ENCODE data around the gene SERPINE2.

The SERPINE2 gene

DNA sequence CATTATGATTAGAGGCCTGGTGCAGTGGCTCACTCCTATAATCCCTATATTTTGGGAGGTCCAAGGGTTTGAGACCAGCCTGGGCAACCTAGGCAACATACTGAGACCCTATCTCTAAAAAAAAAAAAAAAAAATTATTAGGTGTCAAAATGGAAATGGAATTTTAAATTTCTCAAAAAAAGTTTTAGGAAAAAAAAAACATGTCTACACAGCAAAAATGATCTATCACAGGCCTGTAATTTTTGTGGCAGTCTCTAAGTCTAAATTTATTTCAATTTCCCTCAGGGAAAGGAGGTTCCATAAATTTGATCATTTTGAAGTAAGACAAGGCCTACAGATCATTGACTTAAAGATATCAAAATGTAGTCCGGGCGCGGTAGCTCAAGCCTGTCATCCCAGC is 65.5 kb downstream of the SERPINE2 start:
- Histone ChIP-seq H3K4me3 (ENCODE audit: low read length in 2 of 2) (no peak overlapping the region), H4K8ac (ENCODE audit: low read depth, low read length) (no peak overlapping the region), H3K9ac (ENCODE audit: low read depth, low read length, poor library complexity) (no peak overlapping the region), H3K14ac (ENCODE audit: low read length) (no peak overlapping the region), H3K36me3 (replicated peaks in 1 of 2; ENCODE audit: control insufficient read depth in 2 of 2, insufficient read depth in 2 of 2, low read length in 2 of 2) (peaks cover 0 to 6% of the 10 kb centered on the region in 2 donors), H4K91ac (ENCODE audit: low read depth, low read length, poor library complexity) (no peak overlapping the region), H2AK5ac (ENCODE audit: low read depth, low read length) (no peak overlapping the region), H2BK5ac (ENCODE audit: low read length) (no peak overlapping the region), H2BK15ac (ENCODE audit: low read length) (no peak overlapping the region), H3K27me3 (ENCODE audit: control insufficient read depth in 3 of 3, insufficient read depth in 3 of 3, low read depth in 1 of 3, low read length in 3 of 3) (no peaks in the 10 kb centered on the region), H3K27ac (replicated peaks; ENCODE audit: low read length) (no peak overlapping the region), H3K9me3 (replicated peaks in 1 of 2; ENCODE audit: control insufficient read depth in 2 of 2, insufficient read depth in 1 of 2, low read depth in 1 of 2, low read length in 2 of 2) (no peaks in the 10 kb centered on the region), H2AFZ (ENCODE audit: low read length) (no peak overlapping the region), H3K79me1 (ENCODE audit: low read depth, low read length) (no peaks in the 10 kb centered on the region), H2BK120ac (ENCODE audit: low read depth, low read length) (no peak overlapping the region), H3K4me1 (ENCODE audit: control insufficient read depth in 2 of 2, insufficient read depth in 1 of 2, low read depth in 1 of 2, low read length in 2 of 2) (no peaks in the 10 kb centered on the region), H3K18ac (ENCODE audit: low read length) (no peak overlapping the region), H3K4me2 (ENCODE audit: insufficient read depth, low read length, poor library complexity, severe bottlenecking) (no peak overlapping the region), H3K4ac (ENCODE audit: low read length) (no peak overlapping the region), H3K23ac (ENCODE audit: low read depth, low read length, poor library complexity) (no peak overlapping the region), H2BK12ac (ENCODE audit: low read length) (no peak overlapping the region)
- DNase-seq (ENCODE audit: low spot score): no peak
- WGBS, 2 donors (ENCODE audit: extremely low coverage in 2 of 2, insufficient read length in 2 of 2, insufficient replicate concordance in 1 of 2): no CpG with 5 or more reads among the region's 3 CpGs

- no peak overlapping the region for H3K18ac ChIP-seq (ENCODE audit: low read length)
- H3K27me3 ChIP-seq (ENCODE audit: control insufficient read depth in 3 of 3, insufficient read depth in 3 of 3, low read depth in 1 of 3, low read length in 3 of 3): no peaks in the 10 kb centered on the region
- no peak overlapping the region for H3K9ac ChIP-seq (ENCODE audit: low read depth, low read length, poor library complexity)
- no peak overlapping the region for H4K8ac ChIP-seq (ENCODE audit: low read depth, low read length)
- H2AK5ac ChIP-seq (ENCODE audit: low read depth, low read length): no peak overlapping the region
- peaks cover 0 to 15% of the 10 kb centered on the region in 2 donors for H3K36me3 ChIP-seq (replicated peaks in 1 of 2; ENCODE audit: control insufficient read depth in 2 of 2, insufficient read depth in 2 of 2, low read length in 2 of 2)
- no peaks in the 10 kb centered on the region for H3K79me1 ChIP-seq (ENCODE audit: low read depth, low read length)
- H2BK120ac ChIP-seq (ENCODE audit: low read depth, low read length): no peak overlapping the region
- no peak overlapping the region for H3K27ac ChIP-seq (replicated peaks; ENCODE audit: low read length)
- no peak overlapping the region for H2BK12ac ChIP-seq (ENCODE audit: low read length)
- H3K23ac ChIP-seq (ENCODE audit: low read depth, low read length, poor library complexity): no peak overlapping the region
- H3K4me3 ChIP-seq (ENCODE audit: low read length in 2 of 2): no peak overlapping the region
- no peak overlapping the region for H2BK15ac ChIP-seq (ENCODE audit: low read length)
- no peak overlapping the region for H3K4me2 ChIP-seq (ENCODE audit: insufficient read depth, low read length, poor library complexity, severe bottlenecking)
- H2BK5ac ChIP-seq (ENCODE audit: low read length): no peak overlapping the region
- DNase-seq (ENCODE audit: low spot score): no peak
- H3K9me3 ChIP-seq (replicated peaks in 1 of 2; ENCODE audit: control insufficient read depth in 2 of 2, insufficient read depth in 1 of 2, low read depth in 1 of 2, low read length in 2 of 2): no peaks in the 10 kb centered on the region
- WGBS, 2 donors (ENCODE audit: extremely low coverage in 2 of 2, insufficient read length in 2 of 2, insufficient replicate concordance in 1 of 2): no CpG with 5 or more reads among the region's 7 CpGs
- no peak overlapping the region for H2AFZ ChIP-seq (ENCODE audit: low read length)
- no peak overlapping the region for H3K14ac ChIP-seq (ENCODE audit: low read length)
- H4K91ac ChIP-seq (ENCODE audit: low read depth, low read length, poor library complexity): no peak overlapping the region
- H3K4me1 ChIP-seq (ENCODE audit: control insufficient read depth in 2 of 2, insufficient read depth in 1 of 2, low read depth in 1 of 2, low read length in 2 of 2): no peaks in the 10 kb centered on the region
- H3K4ac ChIP-seq (ENCODE audit: low read length): no peak overlapping the region
Observed at GRCh38 chr2:223972656-223973102, 66.4 kb downstream of the SERPINE2 start.

DNA sequence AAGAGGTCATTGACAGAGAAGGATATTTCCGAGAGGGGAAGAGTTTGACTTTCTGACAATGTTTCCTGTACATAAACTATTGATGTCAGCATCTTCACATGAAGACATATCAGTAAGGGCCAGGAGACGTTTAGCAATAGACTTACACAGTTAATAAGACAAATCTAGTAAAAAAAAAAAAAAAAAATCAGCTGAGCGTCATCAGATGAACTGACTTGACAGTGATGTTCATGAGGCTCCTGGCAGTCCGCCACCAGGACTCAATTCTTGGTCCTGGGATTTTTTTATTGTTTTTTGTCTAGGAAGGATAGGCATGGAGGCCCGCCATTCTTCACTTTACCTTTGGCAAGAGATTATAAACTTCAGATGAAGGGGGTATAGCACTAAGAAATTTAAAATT is 67.4 kb downstream of the SERPINE2 start:
- H4K8ac ChIP-seq (ENCODE audit: low read depth, low read length): no peak overlapping the region
- no peak overlapping the region for H3K4ac ChIP-seq (ENCODE audit: low read length)
- H2AK5ac ChIP-seq (ENCODE audit: low read depth, low read length): no peak overlapping the region
- H3K79me1 ChIP-seq (ENCODE audit: low read depth, low read length): no peaks in the 10 kb centered on the region
- H3K9me3 ChIP-seq (replicated peaks in 1 of 2; ENCODE audit: control insufficient read depth in 2 of 2, insufficient read depth in 1 of 2, low read depth in 1 of 2, low read length in 2 of 2): no peaks in the 10 kb centered on the region
- H2BK120ac ChIP-seq (ENCODE audit: low read depth, low read length): no peak overlapping the region
- H3K18ac ChIP-seq (ENCODE audit: low read length): no peak overlapping the region
- no peak overlapping the region for H3K23ac ChIP-seq (ENCODE audit: low read depth, low read length, poor library complexity)
- H3K4me1 ChIP-seq (ENCODE audit: control insufficient read depth in 2 of 2, insufficient read depth in 1 of 2, low read depth in 1 of 2, low read length in 2 of 2): no peaks in the 10 kb centered on the region
- H4K91ac ChIP-seq (ENCODE audit: low read depth, low read length, poor library complexity): no peak overlapping the region
- no peak overlapping the region for H2BK15ac ChIP-seq (ENCODE audit: low read length)
- no peak overlapping the region for H3K4me3 ChIP-seq (ENCODE audit: low read length in 2 of 2)
- H3K36me3 ChIP-seq (replicated peaks in 1 of 2; ENCODE audit: control insufficient read depth in 2 of 2, insufficient read depth in 2 of 2, low read length in 2 of 2): peaks cover 2 to 25% of the 10 kb centered on the region in 2 donors
- H3K27me3 ChIP-seq (ENCODE audit: control insufficient read depth in 3 of 3, insufficient read depth in 3 of 3, low read depth in 1 of 3, low read length in 3 of 3): no peaks in the 10 kb centered on the region
- H3K27ac ChIP-seq (replicated peaks; ENCODE audit: low read length): no peak overlapping the region
- H2BK5ac ChIP-seq (ENCODE audit: low read length): no peak overlapping the region
- no peak overlapping the region for H3K14ac ChIP-seq (ENCODE audit: low read length)
- no peak overlapping the region for H2AFZ ChIP-seq (ENCODE audit: low read length)
- WGBS, 2 donors (ENCODE audit: extremely low coverage in 2 of 2, insufficient read length in 2 of 2, insufficient replicate concordance in 1 of 2): no CpG with 5 or more reads among the region's 5 CpGs
- no peak for DNase-seq (ENCODE audit: low spot score)
- no peak overlapping the region for H2BK12ac ChIP-seq (ENCODE audit: low read length)
- no peak overlapping the region for H3K4me2 ChIP-seq (ENCODE audit: insufficient read depth, low read length, poor library complexity, severe bottlenecking)
- no peak overlapping the region for H3K9ac ChIP-seq (ENCODE audit: low read depth, low read length, poor library complexity)

DNA sequence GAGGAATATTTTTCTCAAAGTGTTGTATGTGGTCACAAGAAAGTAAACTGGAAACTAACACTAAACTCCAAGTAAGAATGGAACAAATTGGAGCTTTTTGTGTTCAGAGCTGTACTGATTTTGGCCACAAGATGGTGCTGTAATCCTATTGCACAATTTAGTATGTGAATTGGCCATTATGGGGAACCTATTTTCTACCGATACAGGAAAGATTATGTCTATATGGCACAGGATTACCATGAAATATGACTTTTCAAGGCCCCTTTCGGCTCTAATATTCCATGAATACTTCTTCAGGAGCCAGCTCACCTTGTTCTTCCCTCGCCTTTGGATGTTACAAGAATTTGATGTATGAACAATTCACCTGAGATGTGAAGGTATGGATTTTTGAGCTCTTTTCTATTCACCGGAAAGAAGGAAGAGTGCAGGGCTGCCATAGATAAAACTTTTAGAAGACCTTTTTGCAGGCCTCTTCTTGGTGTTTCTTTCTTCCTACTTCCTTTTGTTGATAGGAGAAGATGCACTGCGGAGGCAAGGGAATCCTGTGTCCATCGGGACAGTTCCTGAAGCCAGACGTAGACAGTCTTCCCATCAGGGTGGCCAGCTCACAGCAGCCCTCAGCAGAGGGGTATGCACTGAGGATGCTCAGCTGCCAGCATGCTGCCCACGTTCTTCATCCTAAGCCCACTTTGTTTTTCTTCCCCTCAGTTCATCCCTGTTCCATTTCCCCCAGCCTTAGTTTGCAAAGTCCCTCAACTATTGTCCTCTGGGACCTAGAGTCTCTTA is 68.5 kb downstream of the SERPINE2 start:
- H2BK12ac ChIP-seq (ENCODE audit: low read length): no peak overlapping the region
- H3K4ac ChIP-seq (ENCODE audit: low read length): no peak overlapping the region
- no peak overlapping the region for H2BK120ac ChIP-seq (ENCODE audit: low read depth, low read length)
- H2AK5ac ChIP-seq (ENCODE audit: low read depth, low read length): no peak overlapping the region
- no peak overlapping the region for H3K9ac ChIP-seq (ENCODE audit: low read depth, low read length, poor library complexity)
- no peaks in the 10 kb centered on the region for H3K4me1 ChIP-seq (ENCODE audit: control insufficient read depth in 2 of 2, insufficient read depth in 1 of 2, low read depth in 1 of 2, low read length in 2 of 2)
- peak; percentile 61 for DNase-seq (ENCODE audit: low spot score)
- no CpG with 5 or more reads among the region's 8 CpGs for WGBS, 2 donors (ENCODE audit: extremely low coverage in 2 of 2, insufficient read length in 2 of 2, insufficient replicate concordance in 1 of 2)
- H2AFZ ChIP-seq (ENCODE audit: low read length): no peak overlapping the region
- no peak overlapping the region for H3K23ac ChIP-seq (ENCODE audit: low read depth, low read length, poor library complexity)
- no peak overlapping the region for H4K91ac ChIP-seq (ENCODE audit: low read depth, low read length, poor library complexity)
- H3K18ac ChIP-seq (ENCODE audit: low read length): no peak overlapping the region
- no peak overlapping the region for H2BK5ac ChIP-seq (ENCODE audit: low read length)
- H3K9me3 ChIP-seq (replicated peaks in 1 of 2; ENCODE audit: control insufficient read depth in 2 of 2, insufficient read depth in 1 of 2, low read depth in 1 of 2, low read length in 2 of 2): no peaks in the 10 kb centered on the region
- H2BK15ac ChIP-seq (ENCODE audit: low read length): no peak overlapping the region
- H3K27me3 ChIP-seq (ENCODE audit: control insufficient read depth in 3 of 3, insufficient read depth in 3 of 3, low read depth in 1 of 3, low read length in 3 of 3): no peaks in the 10 kb centered on the region
- no peaks in the 10 kb centered on the region for H3K79me1 ChIP-seq (ENCODE audit: low read depth, low read length)
- H3K14ac ChIP-seq (ENCODE audit: low read length): no peak overlapping the region
- H3K4me2 ChIP-seq (ENCODE audit: insufficient read depth, low read length, poor library complexity, severe bottlenecking): no peak overlapping the region
- peaks cover 2 to 37% of the 10 kb centered on the region in 2 donors for H3K36me3 ChIP-seq (replicated peaks in 1 of 2; ENCODE audit: control insufficient read depth in 2 of 2, insufficient read depth in 2 of 2, low read length in 2 of 2)
- H3K4me3 ChIP-seq (ENCODE audit: low read length in 2 of 2): no peak overlapping the region
- no peak overlapping the region for H4K8ac ChIP-seq (ENCODE audit: low read depth, low read length)
- no peak overlapping the region for H3K27ac ChIP-seq (replicated peaks; ENCODE audit: low read length)
